Ovary (tissue), 9 donors: ENCODE measurements around the gene EFNA5. TPM values are rescaled to one million over a fixed set of nuclear protein-coding genes. Genes with fewer than 3 reads are reported as not detected.

Source experiments
- DNase-seq, 5 donors: peaks; one replicate each; pipeline ENCODE4 v3.0.0-alpha.2; 2019 to 2020
- H3K27ac ChIP-seq, 2 donors: fragments of 200-600 bp; one replicate each; pipeline versions ENCODE4 v1.5.1 to v1.8.0; 2019 to 2022
- H3K27me3 ChIP-seq: fragments of 200-600 bp; one replicate; pipeline ENCODE4 v1.8.0; 2022
- H3K36me3 ChIP-seq: fragments of 200-600 bp; sonication (generic); one replicate; pipeline ENCODE4 v1.5.1; 2019
- H3K4me1 ChIP-seq: one replicate; pipeline ENCODE4 v1.8.1; 2013; ENCODE audit warnings: mild to moderate bottlenecking, moderate library complexity; ENCODE audit not compliant: insufficient read depth
- H3K4me3 ChIP-seq: fragments of 200-600 bp; sonication (generic); one replicate; pipeline ENCODE4 v1.5.1; 2017
- H3K9me3 ChIP-seq, 2 donors: fragments of 200-600 bp in 1 of 2; sonication (generic) in 1 of 2; one replicate each; pipeline versions ENCODE4 v1.5.1 to v1.8.1; 2013 to 2019; ENCODE audit warnings: mild to moderate bottlenecking in 1 of 2, moderate library complexity in 1 of 2
- CTCF ChIP-seq, 3 donors: fragments of 450-650 bp in 2 of 3; fragments of 200-600 bp in 1 of 3; IDR thresholded peaks; one replicate each; pipeline versions ENCODE4 v1.5.1 to v1.8.0; 2016 to 2022; ENCODE audit warnings: antibody characterized with exemption in 3 of 3, mild to moderate bottlenecking in 1 of 3
- EP300 ChIP-seq: sonication (generic); formaldehyde crosslinking; IDR thresholded peaks from one replicate; pipeline ENCODE4 v1.6.1; 2017; ENCODE audit warnings: antibody characterized with exemption
- POLR2A ChIP-seq: fragments of 450-650 bp; IDR thresholded peaks from one replicate; pipeline ENCODE4 v1.6.1; 2017; ENCODE audit warnings: antibody characterized with exemption, mild to moderate bottlenecking, moderate library complexity
- WGBS, 3 donors: extraction: QIAGEN DNeasy Blood & Tissue Kit in 1 of 3; methylation state at CpG; one replicate each; pipeline versions ENCODE4 v1.1.5 to v1.1.7; 2013 to 2017; 5-methylcytosine and 5-hydroxymethylcytosine counted together
- intact Hi-C, 4 donors: fragments of 100-400 bp; cut with DNase I; formaldehyde crosslinking; loops; one replicate each; pipeline versions ENCODE4 v1.11.0 to v1.15.1; 2022 to 2023
- polyA plus RNA-seq, 2 donors: library from polyadenylated mRNA; stranded (reverse); fragments of 200-250 nt in 1 of 2; fragments of 350-450 nt in 1 of 2; fragmentation: Illumina TruSeq in 1 of 2; extraction: RNeasy Lipid Tissue Mini Kit (QIAGEN cat#74804) in 1 of 2; gene quantifications; one replicate each; pipeline ENCODE4 v1.2.3, GENCODE V29; 2013 to 2014
- total RNA-seq, 7 donors: library from RNA; depleted of rRNA in 2 of 7; stranded (reverse); fragments of >200 nt in 2 of 7; fragmentation: NEBNext Ultra II Directional in 3 of 7; extraction: Animal tissue kit (Norgen Biotek cat#: 25700) in 3 of 7; gene quantifications; one replicate each; pipeline versions ENCODE4 v1.1.0 to v1.2.4, GENCODE V29; 2016 to 2023
- donor health status: DM: no; HTN: no; CAD: no; lungs with moderate emphysema.
- donor health status: DM: no; HTN: no; CAD: no.
- donor health status: Bipolar disorder and iron deficiency.
- donor health status: DM: yes; HTN: yes; CAD: no.
- donor health status: DM: no; HTN: no; CAD: no.
- donor health status: DM: yes; HTN: yes; CAD: no.

The EFNA5 gene
- total and polyA plus RNA-seq, 9 donors: 1.5 to 20.6 (median 7.7) TPM

- no peak overlapping the region for H3K27ac ChIP-seq
- 96 to 98% (median 97%) methylated on average over 7 of the region's 7 CpGs for WGBS, 3 donors
- H3K9me3 ChIP-seq: no peaks in the 10 kb centered on the region
- H3K4me3 ChIP-seq: no peak overlapping the region
- no peaks in the 10 kb centered on the region for H3K27me3 ChIP-seq
- no peak for DNase-seq
- H3K36me3 ChIP-seq: no peaks in the 10 kb centered on the region
- no peak for TF ChIP-seq EP300
- no peak for TF ChIP-seq CTCF (IDR thresholded peaks at IDR 0.05)
- no peak for TF ChIP-seq POLR2A
- intact Hi-C loops: no loop called here
- no peaks in the 10 kb centered on the region for H3K4me1 ChIP-seq
Measured at GRCh38 chr5:107556575-107556974, 114.2 kb downstream of the EFNA5 start.

- intact Hi-C loops: no loop called here
- no peaks in the 10 kb centered on the region for H3K36me3 ChIP-seq
- H3K4me3 ChIP-seq: no peak overlapping the region
- DNase-seq: no peak
- H3K9me3 ChIP-seq: no peaks in the 10 kb centered on the region
- H3K4me1 ChIP-seq: no peaks in the 10 kb centered on the region
- 85 to 89% (median 87%) methylated on average over 4 of the region's 4 CpGs for WGBS, 3 donors
- no peak overlapping the region for H3K27ac ChIP-seq
- no peak for TF ChIP-seq EP300
- no peaks in the 10 kb centered on the region for H3K27me3 ChIP-seq
Measured at GRCh38 chr5:107555425-107556090, 115.2 kb downstream of the EFNA5 start.

GRCh38 chr5:107554776-107555424 lies 115.8 kb downstream of the EFNA5 start:
- WGBS, 3 donors: 88 to 90% (median 89%) methylated on average over 7 of the region's 7 CpGs
- Histone ChIP-seq H3K27me3 (no peaks in the 10 kb centered on the region), H3K36me3 (no peaks in the 10 kb centered on the region), H3K27ac (no peak overlapping the region), H3K4me3 (no peak overlapping the region), H3K9me3 (no peaks in the 10 kb centered on the region), H3K4me1 (no peaks in the 10 kb centered on the region)
- no peak for DNase-seq
- TF ChIP-seq CTCF (IDR thresholded peaks at IDR 0.05) (no peak), POLR2A (no peak), EP300 (no peak)
- intact Hi-C loops: no loop called here

- Histone ChIP-seq H3K4me1 (no peaks in the 10 kb centered on the region), H3K27ac (no peak overlapping the region), H3K4me3 (no peak overlapping the region), H3K36me3 (no peaks in the 10 kb centered on the region), H3K9me3 (no peaks in the 10 kb centered on the region), H3K27me3 (no peaks in the 10 kb centered on the region)
- 69 to 82% (median 70%) methylated on average over 7 of the region's 7 CpGs for WGBS, 3 donors
- intact Hi-C loops: no loop called here
- TF ChIP-seq POLR2A (no peak), CTCF (IDR thresholded peaks at IDR 0.05) (no peak), EP300 (no peak)
- no peak for DNase-seq
Measured at GRCh38 chr5:107553117-107553555, 117.6 kb downstream of the EFNA5 start.

GRCh38 chr5:107551088-107551487 lies 119.6 kb downstream of the EFNA5 start:
- Histone ChIP-seq H3K27me3 (no peaks in the 10 kb centered on the region), H3K27ac (no peak overlapping the region), H3K4me1 (no peaks in the 10 kb centered on the region), H3K4me3 (no peak overlapping the region), H3K36me3 (no peaks in the 10 kb centered on the region), H3K9me3 (no peaks in the 10 kb centered on the region)
- DNase-seq: no peak
- TF ChIP-seq EP300 (no peak), POLR2A (no peak), CTCF (IDR thresholded peaks at IDR 0.05) (no peak)
- intact Hi-C loops: no loop called here
- 72 to 90% (median 73%) methylated on average over 3 of the region's 3 CpGs for WGBS, 3 donors
